AG09309 (cell line): ENCODE data around the gene POU2F1.

Experiments used
- DNase-seq: peaks from one replicate; pipeline ENCODE4 v3.0.0-alpha.2; 2010; ENCODE audit warnings: low read depth
- H3K4me3 ChIP-seq: 2 replicates; pipeline ENCODE4 v1.5.1; 2011; ENCODE audit warnings: mild to moderate bottlenecking, low read depth, low read length, moderate library complexity; ENCODE audit not compliant: control insufficient read depth
- TF ChIP-seq, protein P1 (sequence below): IDR thresholded peaks from 2 replicates; pipeline ENCODE4 v1.5.1; 2011; ENCODE audit warnings: mild to moderate bottlenecking, low read depth, low read length, inconsistent platforms; ENCODE audit not compliant: insufficient read depth, control insufficient read depth; ENCODE audit errors: missing control alignments

POU2F1 gene

DNA sequence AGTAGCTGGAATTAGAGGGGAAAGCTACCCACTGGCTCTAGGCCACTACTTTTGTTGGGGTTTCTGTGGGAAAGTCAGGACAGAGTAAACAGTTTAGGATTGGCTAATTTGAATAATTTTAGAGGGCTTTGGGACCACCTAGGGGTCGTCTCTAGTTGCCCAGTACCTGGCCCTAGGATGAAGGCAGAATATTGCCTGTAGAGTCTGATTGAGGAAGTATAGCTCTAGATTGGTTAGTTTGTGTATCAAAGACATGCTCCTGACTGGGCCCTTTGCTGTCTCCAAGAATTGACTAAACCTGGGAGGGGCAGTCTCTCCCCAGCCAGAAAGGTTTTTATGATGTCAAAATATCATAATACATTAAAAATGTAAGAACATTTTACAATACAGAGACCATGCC lies 142.0 kb downstream of the POU2F1 start:
- no peak overlapping the region for H3K4me3 ChIP-seq
- TF ChIP-seq, protein P1, sequence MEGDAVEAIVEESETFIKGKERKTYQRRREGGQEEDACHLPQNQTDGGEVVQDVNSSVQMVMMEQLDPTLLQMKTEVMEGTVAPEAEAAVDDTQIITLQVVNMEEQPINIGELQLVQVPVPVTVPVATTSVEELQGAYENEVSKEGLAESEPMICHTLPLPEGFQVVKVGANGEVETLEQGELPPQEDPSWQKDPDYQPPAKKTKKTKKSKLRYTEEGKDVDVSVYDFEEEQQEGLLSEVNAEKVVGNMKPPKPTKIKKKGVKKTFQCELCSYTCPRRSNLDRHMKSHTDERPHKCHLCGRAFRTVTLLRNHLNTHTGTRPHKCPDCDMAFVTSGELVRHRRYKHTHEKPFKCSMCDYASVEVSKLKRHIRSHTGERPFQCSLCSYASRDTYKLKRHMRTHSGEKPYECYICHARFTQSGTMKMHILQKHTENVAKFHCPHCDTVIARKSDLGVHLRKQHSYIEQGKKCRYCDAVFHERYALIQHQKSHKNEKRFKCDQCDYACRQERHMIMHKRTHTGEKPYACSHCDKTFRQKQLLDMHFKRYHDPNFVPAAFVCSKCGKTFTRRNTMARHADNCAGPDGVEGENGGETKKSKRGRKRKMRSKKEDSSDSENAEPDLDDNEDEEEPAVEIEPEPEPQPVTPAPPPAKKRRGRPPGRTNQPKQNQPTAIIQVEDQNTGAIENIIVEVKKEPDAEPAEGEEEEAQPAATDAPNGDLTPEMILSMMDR: no peak
- DNase-seq: no peak

DNA sequence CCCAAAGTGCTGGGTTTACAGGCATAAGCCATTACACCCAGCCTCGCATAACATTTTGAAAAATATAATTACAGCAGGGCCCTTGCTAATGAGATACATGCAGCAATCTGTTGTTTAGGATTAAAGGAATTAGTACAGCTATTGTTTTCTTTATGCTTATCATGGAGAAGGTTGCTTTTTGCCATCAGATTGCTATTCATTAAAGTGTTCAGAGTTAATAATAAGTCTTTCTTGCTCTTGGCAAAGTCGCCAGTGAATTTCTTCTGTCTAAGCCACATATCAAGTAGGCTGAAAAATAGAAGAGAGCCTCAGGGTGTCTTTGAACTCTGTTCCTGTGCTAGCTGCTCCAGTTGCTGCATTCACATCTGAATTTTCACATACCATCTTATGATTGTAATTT lies 144.1 kb downstream of the POU2F1 start:
- H3K4me3 ChIP-seq: no peak overlapping the region
- TF ChIP-seq, protein P1: no peak
- DNase-seq: no peak

DNA sequence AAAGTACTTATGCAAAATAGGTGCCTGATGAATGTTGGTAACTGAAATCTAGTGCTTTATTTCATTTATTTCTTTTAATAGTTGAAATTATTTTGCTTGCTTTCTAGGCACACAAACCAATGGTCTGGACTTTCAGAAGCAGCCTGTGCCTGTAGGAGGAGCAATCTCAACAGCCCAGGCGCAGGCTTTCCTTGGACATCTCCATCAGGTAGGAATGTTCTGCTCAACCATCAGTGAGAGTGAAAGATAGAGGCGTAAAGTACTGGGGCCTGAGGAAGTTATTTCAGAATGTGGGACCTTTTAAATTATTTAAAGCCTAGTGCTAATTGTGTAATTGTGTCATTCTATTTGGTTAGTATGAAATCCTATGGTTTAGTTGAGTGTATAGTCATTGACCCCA lies 144.7 kb downstream of the POU2F1 start:
- no peak overlapping the region for H3K4me3 ChIP-seq
- DNase-seq: no peak
- TF ChIP-seq, protein P1: no peak

DNA sequence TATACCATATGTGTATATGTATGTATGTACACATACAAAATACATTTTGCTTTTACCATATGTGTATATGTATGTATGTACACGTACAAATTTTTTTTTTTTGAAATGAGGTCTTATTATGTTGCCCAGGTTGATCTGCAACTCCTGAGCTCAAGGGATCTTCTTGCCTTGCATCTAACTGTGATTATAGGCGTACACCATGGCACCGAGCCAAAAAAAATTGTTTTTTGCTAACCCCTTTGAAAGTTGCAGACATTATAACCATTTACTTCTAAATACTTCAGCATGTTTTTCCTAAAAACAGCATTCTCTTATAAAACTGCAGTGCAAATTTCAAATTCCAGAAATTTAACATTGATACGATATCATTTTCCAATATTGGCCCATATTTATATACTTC lies 147.0 kb downstream of the POU2F1 start:
- TF ChIP-seq, protein P1: no peak
- H3K4me3 ChIP-seq: no peak overlapping the region
- no peak for DNase-seq

DNA sequence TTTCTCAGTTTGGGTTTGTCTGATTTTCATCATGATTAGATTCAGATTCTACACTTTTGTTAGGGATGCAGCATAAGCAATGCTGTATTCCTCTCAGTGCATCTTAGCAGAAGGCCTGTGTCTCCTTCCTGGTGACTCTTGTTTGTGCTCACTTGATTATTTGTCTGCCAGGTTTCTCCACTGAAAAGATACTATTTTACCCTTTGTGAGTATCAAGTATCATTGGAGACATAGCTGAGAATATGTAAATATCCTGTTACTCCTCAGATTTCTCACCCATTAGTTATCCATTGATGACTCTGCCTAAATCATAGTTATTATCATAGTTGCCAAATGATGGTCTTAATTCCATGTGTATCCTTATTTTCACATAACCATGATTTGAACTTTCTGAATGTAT lies 148.5 kb downstream of the POU2F1 start:
- DNase-seq: no peak
- TF ChIP-seq, protein P1: no peak
- no peak overlapping the region for H3K4me3 ChIP-seq

DNA sequence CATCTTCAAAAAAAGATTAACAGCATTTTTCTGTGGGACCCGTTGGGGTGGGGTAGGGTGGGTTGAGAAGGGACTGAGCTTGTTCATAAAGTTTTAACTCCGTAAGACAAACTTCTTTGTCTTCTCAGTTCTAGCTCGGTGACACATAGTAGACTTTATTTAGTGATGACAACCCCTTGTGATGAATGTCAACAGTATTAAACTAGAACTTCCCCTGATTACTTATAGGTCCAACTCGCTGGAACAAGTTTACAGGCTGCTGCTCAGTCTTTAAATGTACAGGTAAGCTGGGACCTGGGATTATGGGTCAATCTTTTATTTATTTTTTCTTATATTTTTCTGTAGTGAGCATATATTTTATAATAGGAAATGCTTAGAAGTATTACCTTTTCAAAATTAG lies 149.2 kb downstream of the POU2F1 start:
- DNase-seq: no peak

DNA sequence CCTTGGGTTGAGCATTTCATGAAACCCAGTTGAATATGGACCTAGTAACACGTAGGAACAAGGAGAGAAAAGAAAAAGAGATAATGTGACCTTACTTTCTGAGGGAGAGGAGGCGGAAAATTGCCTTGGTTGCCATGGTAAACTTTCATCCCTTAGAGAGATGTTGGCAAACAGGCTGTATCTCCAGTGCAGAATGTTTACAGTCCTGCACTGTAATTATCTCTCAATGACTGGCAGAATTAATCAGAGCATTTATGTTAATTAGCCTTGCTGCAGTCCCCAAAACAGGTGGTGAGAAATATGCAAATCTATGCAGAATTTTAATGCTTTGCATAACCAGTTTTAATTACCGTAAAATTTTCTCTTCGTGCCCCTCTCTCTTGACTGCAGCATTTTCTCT lies 150.3 kb downstream of the POU2F1 start:
- no peak overlapping the region for H3K4me3 ChIP-seq
- DNase-seq: no peak
- TF ChIP-seq, protein P1: no peak

More for the DNA sequence above, 149.2 kb downstream of the POU2F1 start:
- H3K4me3 ChIP-seq: no peak overlapping the region
- TF ChIP-seq, protein P1: no peak
